ENCODE measurements around the gene PAOX. TPM values are rescaled to one million over a fixed set of nuclear protein-coding genes. Genes with fewer than 3 reads are reported as not detected.
A peak's percentile ranks its signal among the peaks of the same experiment; 100 is the strongest.

The PAOX gene
- total and polyA plus RNA-seq, 2 of the 13 experiments (the other 11 are each of a cell fraction or from before 2014, with no cell fraction given): 0.49 to 0.77 TPM

GRCh38 chr10:133378251-133379096 is 588 bp upstream of the PAOX start (continued):
- TF ChIP-seq THAP11 (CRISPR knock-in tag; IDR thresholded peaks at IDR 0.05) (peak; percentile 49; the same call in 1 of the 2 replicates), ARID2 (CRISPR knock-in tag; IDR thresholded peaks at IDR 0.05; ENCODE audit: borderline replicate concordance) (0 out of 2 replicates have a peak, but pooled peaks have one; percentile 45), ZNF512B (CRISPR knock-in tag; IDR thresholded peaks at IDR 0.05; ENCODE audit: borderline replicate concordance) (no peak), SMAD3 (CRISPR knock-in tag; IDR thresholded peaks at IDR 0.05) (no peak), ZNF766 (CRISPR knock-in tag; IDR thresholded peaks at IDR 0.05; ENCODE audit: borderline replicate concordance) (no peak; the same call in 1 of the 2 replicates), FOXP1 (IDR thresholded peaks at IDR 0.05) (no peak), FOXP1 (CRISPR knock-in tag; IDR thresholded peaks at IDR 0.05) (no peak), GPBP1L1 (CRISPR knock-in tag; IDR thresholded peaks at IDR 0.05) (no peak), ZNF773 (CRISPR knock-in tag; IDR thresholded peaks at IDR 0.05; ENCODE audit: borderline replicate concordance) (no peak; the same call in 1 of the 2 replicates), RFXANK (CRISPR knock-in tag; IDR thresholded peaks at IDR 0.05) (no peak), PCBP1 (IDR thresholded peaks at IDR 0.05; ENCODE audit: borderline replicate concordance, low read depth, low read length) (no peak), ZNF569 (CRISPR knock-in tag; IDR thresholded peaks at IDR 0.05; ENCODE audit: borderline replicate concordance) (no peak), ZSCAN30 (CRISPR knock-in tag; IDR thresholded peaks at IDR 0.05) (no peak), ZXDC (CRISPR knock-in tag; IDR thresholded peaks at IDR 0.05) (no peak), TCF7 (IDR thresholded peaks at IDR 0.05; ENCODE audit: low read depth) (no peak), RXRB (CRISPR knock-in tag; IDR thresholded peaks at IDR 0.05; ENCODE audit: borderline replicate concordance) (peak; percentile 64; the same call in 1 of the 2 replicates), ZNF652 (CRISPR knock-in tag; IDR thresholded peaks at IDR 0.05; ENCODE audit: borderline replicate concordance, low read depth) (no peak), CREB3 (CRISPR knock-in tag; IDR thresholded peaks at IDR 0.05) (no peak), HNRNPL (IDR thresholded peaks at IDR 0.05; ENCODE audit: low read depth, low read length) (0 out of 2 replicates have a peak, but pooled peaks have one; percentile 8), ZNF446 (CRISPR knock-in tag; IDR thresholded peaks at IDR 0.05) (no peak), ZFP1 (CRISPR knock-in tag; IDR thresholded peaks at IDR 0.05) (no peak)

All from HepG2 (cell line).